T-cell (primary cell): ENCODE results near the gene SYT5. TPM values are rescaled to one million over a fixed set of nuclear protein-coding genes. Genes with fewer than 3 reads are reported as not detected.

Source experiments
- ATAC-seq, 4 experiments: fragments of 200-7000 bp in 3 of 4; fragments of 150-1000 bp in 1 of 4; cut with Tn5 transposase; replicated peaks in 1 of 4; 1 replicate in 3 of 4; 2 replicates in 1 of 4; pipeline ENCODE4 v1.10.0; 2021; ENCODE audit warnings: moderate library complexity in 3 of 4, mild to moderate bottlenecking in 2 of 4, moderate number of reproducible peaks in 1 of 4
- CTCF ChIA-PET, 2 donors: fragments of 300-600 bp; sonication (Branson Sonifier 250); formaldehyde crosslinking; loops; one replicate each; lab custom pipeline; 2022; ENCODE audit warnings: antibody characterized with exemption in 2 of 2; lab: Charles Lee
- POLR2A ChIA-PET, 2 donors: fragments of 300-600 bp; sonication (Branson Sonifier 250); formaldehyde crosslinking; loops; one replicate each; lab custom pipeline; 2022; ENCODE audit warnings: antibody characterized with exemption in 2 of 2; lab: Charles Lee
- DNase-seq, 35 experiments: peaks; one replicate each; pipeline versions ENCODE4 v3.0.0 to v3.0.0-alpha.2; 2013 to 2023
- H3K27ac ChIP-seq: one replicate; pipeline ENCODE4 v1.5.1; 2013; ENCODE audit warnings: low read length
- H3K27me3 ChIP-seq, 2 experiments: replicated peaks in 1 of 2; 1 replicate in 1 of 2; 2 replicates in 1 of 2; pipeline versions ENCODE4 v1.6.1 to v1.7.0; 2013; ENCODE audit warnings: low read length in 1 of 2, mixed read lengths in 1 of 2; ENCODE audit not compliant: control insufficient read depth in 2 of 2, insufficient read depth in 2 of 2; ENCODE audit errors: extremely low read depth in 1 of 2
- H3K36me3 ChIP-seq, 2 donors: 1 replicate in 1 of 2; 2 replicates in 1 of 2; pipeline versions ENCODE4 v1.6.1 to v1.7.0; 2013; ENCODE audit warnings: low read length in 1 of 2; ENCODE audit not compliant: control insufficient read depth in 2 of 2, insufficient read depth in 1 of 2; ENCODE audit errors: extremely low read depth in 1 of 2
- H3K4me1 ChIP-seq, 2 experiments: 1 replicate in 1 of 2; 2 replicates in 1 of 2; pipeline versions ENCODE4 v1.6.1 to v1.7.0; 2013; ENCODE audit warnings: low read length in 2 of 2, mixed read lengths in 1 of 2; ENCODE audit not compliant: insufficient read depth in 2 of 2, control insufficient read depth in 1 of 2; ENCODE audit errors: extremely low read depth in 1 of 2
- H3K4me3 ChIP-seq, 2 donors: 1 replicate in 1 of 2; 2 replicates in 1 of 2; pipeline versions ENCODE4 v1.5.1 to v1.7.0; 2013; ENCODE audit warnings: mild to moderate bottlenecking in 2 of 2, low read length in 1 of 2, moderate library complexity in 1 of 2; ENCODE audit not compliant: control insufficient read depth in 1 of 2; ENCODE audit errors: extremely low read depth in 1 of 2
- H3K9me3 ChIP-seq: 2 replicates; pipeline ENCODE4 v1.7.0; 2013
- H3K27ac Mint-ChIP-seq, 2 donors: one replicate each; pipeline ENCODE4 v1.8.0; 2020 to 2021; ENCODE audit warnings: mild to moderate bottlenecking in 2 of 2, mixed read lengths in 2 of 2
- H3K27me3 Mint-ChIP-seq, 2 donors: one replicate each; pipeline ENCODE4 v1.8.0; 2021 to 2022; ENCODE audit warnings: mixed read lengths in 2 of 2
- H3K36me3 Mint-ChIP-seq: one replicate; pipeline ENCODE4 v1.8.0; 2021; ENCODE audit warnings: mixed read lengths
- H3K4me1 Mint-ChIP-seq, 3 donors: one replicate each; pipeline ENCODE4 v1.8.0; 2020 to 2022; ENCODE audit warnings: mixed read lengths in 3 of 3, mild to moderate bottlenecking in 1 of 3
- H3K4me3 Mint-ChIP-seq, 3 donors: one replicate each; pipeline ENCODE4 v1.8.0; 2020 to 2022; ENCODE audit warnings: mild to moderate bottlenecking in 3 of 3, mixed read lengths in 3 of 3, moderate library complexity in 3 of 3
- H3K9me3 Mint-ChIP-seq, 3 donors: one replicate each; pipeline ENCODE4 v1.8.0; 2020 to 2022; ENCODE audit warnings: mixed read lengths in 3 of 3
- WGBS: methylation state at CpG from one replicate; pipeline ENCODE4 v1.1.5; 2013; ENCODE audit warnings: missing lambda C conversion rate; ENCODE audit not compliant: insufficient coverage; 5-methylcytosine and 5-hydroxymethylcytosine counted together
- total RNA-seq, 35 experiments: library from RNA in 6 of 35; stranded (reverse) in 6 of 35; fragments of 120-200 nt in 1 of 35; gene quantifications; one replicate each; pipeline versions ENCODE4 v1.2.1 to v1.2.4 and lab custom pipeline; 2013 to 2026

Gene SYT5
- total RNA-seq, 5 donors from 2014 or later (not counting 1 experiment from before 2014, with no cell fraction given): 2.7 to 2.9 TPM; not detected in 3

- CTCF ChIA-PET: no interaction called here
Observed at GRCh38 chr19:55223291-55224037, 43.4 kb upstream of the SYT5 start.

GRCh38 chr19:55220525-55220924 lies 40.4 kb upstream of the SYT5 start:
- Mint-ChIP-seq H3K36me3 (peaks cover 16% of the 10 kb centered on the region), H3K4me1 (peaks cover 12 to 13% (median 13%) of the 10 kb centered on the region in 3 donors), H3K27ac (no peak overlapping the region), H3K4me3 (no peak overlapping the region), H3K27me3 (peaks cover 7 to 9% of the 10 kb centered on the region in 2 donors), H3K9me3 (peaks cover 2 to 17% (median 3%) of the 10 kb centered on the region in 3 donors)
- WGBS: 89% methylated on average over 7 of the region's 9 CpGs
- H3K36me3 ChIP-seq: peaks cover 6 to 8% of the 10 kb centered on the region in 2 donors
- H3K4me1 ChIP-seq: peaks cover 0 to 12% of the 10 kb centered on the region in 2 experiments
- ATAC-seq (no peak), DNase-seq (no peak)
- POLR2A ChIA-PET: no interaction called here
- no peak overlapping the region for H3K4me3 ChIP-seq
- CTCF ChIA-PET: no interaction called here
- peaks cover 0 to 16% of the 10 kb centered on the region in 2 experiments for H3K27me3 ChIP-seq
- no peak overlapping the region for H3K27ac ChIP-seq
- no peaks in the 10 kb centered on the region for H3K9me3 ChIP-seq

More at GRCh38 chr19:55223291-55224037, 43.4 kb upstream of the SYT5 start:
- H3K9me3 Mint-ChIP-seq: peaks cover 0 to 13% (median 2%) of the 10 kb centered on the region in 3 donors
- peaks cover 18 to 29% of the 10 kb centered on the region in 2 donors for H3K36me3 ChIP-seq
- POLR2A ChIA-PET: no interaction called here
- H3K9me3 ChIP-seq: no peaks in the 10 kb centered on the region
- H3K27ac Mint-ChIP-seq: no peak overlapping the region
- no peaks in the 10 kb centered on the region for H3K27me3 Mint-ChIP-seq
- H3K4me3 ChIP-seq: no peak overlapping the region
- no peaks in the 10 kb centered on the region for H3K4me1 ChIP-seq
- peaks cover 0 to 3% (median 0%) of the 10 kb centered on the region in 3 donors for H3K4me1 Mint-ChIP-seq
- no peaks in the 10 kb centered on the region for H3K27me3 ChIP-seq
- peaks cover 29% of the 10 kb centered on the region for H3K36me3 Mint-ChIP-seq
- 97% methylated on average over 12 of the region's 17 CpGs for WGBS
- DNase-seq (no peak), ATAC-seq (no peak)
- H3K27ac ChIP-seq: no peak overlapping the region
- H3K4me3 Mint-ChIP-seq: no peak overlapping the region

- Histone ChIP-seq H3K27me3 (peaks cover 0 to 43% of the 10 kb centered on the region in 2 experiments), H3K36me3 (no peaks in the 10 kb centered on the region), H3K27ac (no peak overlapping the region), H3K4me3 (no peak overlapping the region), H3K4me1 (peaks cover 0 to 12% of the 10 kb centered on the region in 2 experiments), H3K9me3 (no peaks in the 10 kb centered on the region)
- Mint-ChIP-seq H3K27me3 (peaks cover 22 to 25% of the 10 kb centered on the region in 2 donors), H3K27ac (no peak overlapping the region), H3K4me1 (peaks cover 12 to 13% (median 13%) of the 10 kb centered on the region in 3 donors), H3K4me3 (peak overlapping the region in 1 of 3 donors; percentile 39), H3K36me3 (peaks cover 17% of the 10 kb centered on the region), H3K9me3 (peaks cover 3 to 26% (median 6%) of the 10 kb centered on the region in 3 donors)
- DNase-seq: peak in 27 of 35 experiments; percentile 6 to 62 (median 19)
- ATAC-seq: peak; percentile 40 to 59 (median 48)
- 12% methylated on average over 23 of the region's 36 CpGs for WGBS
- POLR2A ChIA-PET: no interaction called here
- CTCF ChIA-PET: no interaction called here
Observed at GRCh38 chr19:55216461-55217198, 36.5 kb upstream of the SYT5 start.

GRCh38 chr19:55213547-55213946 lies 33.5 kb upstream of the SYT5 start:
- no peak overlapping the region for H3K4me3 Mint-ChIP-seq
- peaks cover 12 to 15% (median 13%) of the 10 kb centered on the region in 3 donors for H3K4me1 Mint-ChIP-seq
- H3K36me3 Mint-ChIP-seq: peaks cover 4% of the 10 kb centered on the region
- Histone ChIP-seq H3K27ac (no peak overlapping the region), H3K4me3 (no peak overlapping the region), H3K4me1 (peaks cover 0 to 12% of the 10 kb centered on the region in 2 experiments), H3K27me3 (peaks cover 0 to 62% of the 10 kb centered on the region in 2 experiments), H3K36me3 (no peaks in the 10 kb centered on the region), H3K9me3 (no peaks in the 10 kb centered on the region)
- ChIA-PET CTCF (no interaction called here), POLR2A (no interaction called here)
- 84% methylated on average over 5 of the region's 7 CpGs for WGBS
- peaks cover 3 to 13% (median 4%) of the 10 kb centered on the region in 3 donors for H3K9me3 Mint-ChIP-seq
- H3K27ac Mint-ChIP-seq: no peak overlapping the region
- H3K27me3 Mint-ChIP-seq: peaks cover 33 to 40% of the 10 kb centered on the region in 2 donors
- DNase-seq (no peak), ATAC-seq (no peak)

GRCh38 chr19:55212447-55212846 lies 32.4 kb upstream of the SYT5 start:
- DNase-seq (peak in 17 of 35 experiments; percentile 6 to 49 (median 23)), ATAC-seq (no peak)
- Histone ChIP-seq H3K27me3 (peaks cover 0 to 61% of the 10 kb centered on the region in 2 experiments), H3K9me3 (no peaks in the 10 kb centered on the region), H3K36me3 (no peaks in the 10 kb centered on the region), H3K27ac (no peak overlapping the region), H3K4me1 (peaks cover 0 to 12% of the 10 kb centered on the region in 2 experiments), H3K4me3 (no peak overlapping the region)
- Mint-ChIP-seq H3K4me3 (no peak overlapping the region), H3K27ac (no peak overlapping the region), H3K9me3 (peaks cover 3 to 13% (median 4%) of the 10 kb centered on the region in 3 donors), H3K36me3 (peaks cover 4% of the 10 kb centered on the region), H3K27me3 (peaks cover 33 to 40% of the 10 kb centered on the region in 2 donors), H3K4me1 (peaks cover 12 to 13% (median 13%) of the 10 kb centered on the region in 3 donors)
- POLR2A ChIA-PET: no interaction called here
- CTCF ChIA-PET: no interaction called here
- WGBS: no CpG with 5 or more reads among the region's 3 CpGs

- Histone ChIP-seq H3K4me1 (peaks cover 0 to 5% of the 10 kb centered on the region in 2 experiments), H3K9me3 (no peaks in the 10 kb centered on the region), H3K27me3 (peaks cover 0 to 68% of the 10 kb centered on the region in 2 experiments), H3K27ac (no peak overlapping the region), H3K4me3 (no peak overlapping the region), H3K36me3 (no peaks in the 10 kb centered on the region)
- Mint-ChIP-seq H3K9me3 (peaks cover 0 to 9% (median 4%) of the 10 kb centered on the region in 3 donors), H3K36me3 (peaks cover 4% of the 10 kb centered on the region), H3K27ac (no peak overlapping the region), H3K27me3 (peaks cover 40 to 51% of the 10 kb centered on the region in 2 donors), H3K4me1 (peaks cover 0 to 3% (median 0%) of the 10 kb centered on the region in 3 donors), H3K4me3 (no peak overlapping the region)
- ChIA-PET CTCF (no interaction called here), POLR2A (no interaction called here)
- DNase-seq (no peak), ATAC-seq (no peak)
- 75% methylated on average over 10 of the region's 17 CpGs for WGBS
Observed at GRCh38 chr19:55209693-55210472, 29.8 kb upstream of the SYT5 start.
